K562 (cell line): ENCODE measurements around the gene MFN1. TPM values are rescaled to one million over a fixed set of nuclear protein-coding genes. Genes with fewer than 3 reads are reported as not detected.
A peak's percentile ranks its signal among the peaks of the same experiment; 100 is the strongest.

ENCODE experiments used
- CHD1 ChIP-seq: fragments of 200-600 bp; sonication (generic); IDR thresholded peaks from one replicate; pipeline ENCODE4 v1.6.1; 2012; ENCODE audit warnings: mild to moderate bottlenecking, moderate library complexity, low read length, inconsistent platforms
- CSDE1 ChIP-seq, 2 experiments: fragments of 450-650 bp; IDR thresholded peaks; 2 replicates each; pipeline ENCODE4 v1.6.1; 2016; ENCODE audit warnings: mild to moderate bottlenecking in 1 of 2
- ETV6 ChIP-seq, 3 experiments: fragments of 150-350 bp in 1 of 3; sonication (generic) in 1 of 3; formaldehyde crosslinking in 1 of 3; IDR thresholded peaks; 2 replicates each; pipeline versions ENCODE4 v1.6.1 to v1.8.0; 2014 to 2022; ENCODE audit warnings: borderline replicate concordance in 2 of 3, low read depth in 2 of 3, antibody characterized with exemption in 1 of 3, low read length in 1 of 3, mild to moderate bottlenecking in 1 of 3, missing genetic modification reagents in 1 of 3
- HMGN3 ChIP-seq: IDR thresholded peaks from 2 replicates; pipeline ENCODE4 v1.6.1; 2011; ENCODE audit warnings: borderline replicate concordance, low read depth, mild to moderate bottlenecking, mixed read lengths, low read length; ENCODE audit not compliant: insufficient read length; ENCODE audit errors: extremely low read depth
- MED1 ChIP-seq: sonication (generic); formaldehyde crosslinking; IDR thresholded peaks from 2 replicates; pipeline ENCODE4 v1.8.1; 2023; ENCODE audit warnings: missing genetic modification reagents, borderline replicate concordance
- STAG1 ChIP-seq: sonication (generic); formaldehyde crosslinking; IDR thresholded peaks from 2 replicates; pipeline ENCODE4 v1.5.0; 2020; ENCODE audit warnings: missing genetic modification reagents, borderline replicate concordance
- XRCC4 ChIP-seq: IDR thresholded peaks from one replicate; pipeline ENCODE4 v1.6.1; 2011; ENCODE audit not compliant: insufficient read depth, insufficient read length; ENCODE audit errors: extremely low read depth
- ZNF444 ChIP-seq: fragments of 250-450 bp; sonication (Bioruptor Pico); IDR thresholded peaks from 2 replicates; pipeline ENCODE4 v1.4.0; 2020; ENCODE audit warnings: mild to moderate bottlenecking, moderate library complexity
- ZNF586 ChIP-seq: fragments of 450-650 bp; formaldehyde crosslinking; conservative IDR thresholded peaks from 2 replicates; pipeline ENCODE4 v1.4.0; 2020; ENCODE audit warnings: mild to moderate bottlenecking, moderate library complexity
- polyA plus RNA-seq, 8 experiments: library from polyadenylated mRNA; depleted of rRNA in 4 of 8; stranded (reverse) in 5 of 8; unstranded in 3 of 8; fragments of >200 nt; fragmentation: Nextera tagmentation in 2 of 8; fragmentation: Illumina TruSeq in 1 of 8; extraction: Ambion mirVana in 2 of 8; extraction: Trizol in 1 of 8; gene quantifications; 2 replicates each; pipeline versions ENCODE4 v1.2.1 to v1.2.3, GENCODE V29; 2011 to 2014; ENCODE audit warnings: inconsistent platforms in 1 of 8, missing spikeins in 1 of 8
- total RNA-seq, 7 experiments: library from RNA; depleted of rRNA in 6 of 7; stranded (reverse); fragments of >200 nt in 6 of 7; fragmentation: Illumina TruSeq in 2 of 7; extraction: Trizol in 2 of 7; gene quantifications; 2 replicates each; pipeline versions ENCODE4 v1.2.1 to v1.2.3, GENCODE V29; 2011 to 2021; ENCODE audit warnings: low replicate concordance in 1 of 7
- TF ChIP-seq, protein P1 (sequence below): fragments of 250-450 bp; sonication (Bioruptor Pico); IDR thresholded peaks from 2 replicates; pipeline ENCODE4 v1.4.0; 2020; ENCODE audit warnings: mild to moderate bottlenecking, moderate library complexity, borderline replicate concordance
- TF ChIP-seq, protein P2 (sequence below): sonication (generic); formaldehyde crosslinking; IDR thresholded peaks from 2 replicates; pipeline ENCODE4 v1.8.0; 2022; ENCODE audit warnings: mild to moderate bottlenecking, missing genetic modification reagents
- TF ChIP-seq, protein P3 (sequence below): sonication (generic); formaldehyde crosslinking; IDR thresholded peaks from 2 replicates; pipeline ENCODE4 v1.9.0; 2022; ENCODE audit warnings: mild to moderate bottlenecking, missing genetic modification reagents
- TF ChIP-seq, protein P4 (sequence below): fragments of 450-650 bp; IDR thresholded peaks from 2 replicates; pipeline ENCODE4 v1.7.1; 2018; ENCODE audit warnings: mild to moderate bottlenecking, low read depth; ENCODE audit not compliant: partially characterized antibody

The MFN1 gene
- total and polyA plus RNA-seq, 9 of the 15 experiments (the other 6 are each of a cell fraction or from before 2014, with no cell fraction given), result 10.5 to 42.7 (median 22.6) TPM

DNA sequence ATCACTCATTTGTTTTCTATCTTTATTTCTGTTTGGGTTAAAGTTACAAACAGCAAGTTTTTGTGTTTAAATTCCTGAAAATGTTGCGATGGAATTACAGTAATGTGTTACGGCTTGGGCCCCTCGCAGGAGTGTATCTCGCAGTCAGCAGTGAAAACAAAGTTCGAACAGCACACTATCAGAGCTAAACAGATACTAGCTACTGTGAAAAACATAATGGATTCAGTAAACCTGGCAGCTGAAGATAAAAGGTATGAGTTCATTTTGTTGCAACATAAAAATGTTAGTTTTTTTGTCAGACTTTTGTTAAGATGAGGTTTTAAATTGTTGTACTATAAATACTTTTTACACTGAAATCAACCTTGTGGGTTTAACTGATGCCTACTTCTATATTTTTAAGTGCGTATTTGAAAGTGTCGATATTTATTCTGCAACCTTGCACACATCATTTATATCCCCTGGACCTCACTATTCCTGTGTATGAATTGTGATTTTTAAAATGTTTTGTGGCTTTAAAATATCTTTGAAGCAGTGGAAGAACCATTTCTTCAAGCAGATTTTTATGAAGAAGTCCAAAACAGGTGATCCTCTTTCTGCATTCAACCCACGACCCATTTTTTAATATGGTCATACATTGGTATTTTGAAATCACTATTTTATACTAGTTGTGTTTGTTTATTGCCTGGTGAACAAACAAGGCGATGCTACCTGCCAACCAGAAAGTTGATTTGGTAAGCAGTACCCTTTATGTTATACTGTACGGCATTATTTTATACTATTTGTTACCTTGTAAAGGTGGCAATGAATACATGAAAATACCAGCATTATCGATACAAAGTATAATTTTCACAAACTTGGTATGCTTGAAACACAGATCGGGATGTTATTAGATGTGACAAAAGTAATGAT, 27.8 kb downstream of the MFN1 start (continued):
- TF ChIP-seq, protein P1, sequence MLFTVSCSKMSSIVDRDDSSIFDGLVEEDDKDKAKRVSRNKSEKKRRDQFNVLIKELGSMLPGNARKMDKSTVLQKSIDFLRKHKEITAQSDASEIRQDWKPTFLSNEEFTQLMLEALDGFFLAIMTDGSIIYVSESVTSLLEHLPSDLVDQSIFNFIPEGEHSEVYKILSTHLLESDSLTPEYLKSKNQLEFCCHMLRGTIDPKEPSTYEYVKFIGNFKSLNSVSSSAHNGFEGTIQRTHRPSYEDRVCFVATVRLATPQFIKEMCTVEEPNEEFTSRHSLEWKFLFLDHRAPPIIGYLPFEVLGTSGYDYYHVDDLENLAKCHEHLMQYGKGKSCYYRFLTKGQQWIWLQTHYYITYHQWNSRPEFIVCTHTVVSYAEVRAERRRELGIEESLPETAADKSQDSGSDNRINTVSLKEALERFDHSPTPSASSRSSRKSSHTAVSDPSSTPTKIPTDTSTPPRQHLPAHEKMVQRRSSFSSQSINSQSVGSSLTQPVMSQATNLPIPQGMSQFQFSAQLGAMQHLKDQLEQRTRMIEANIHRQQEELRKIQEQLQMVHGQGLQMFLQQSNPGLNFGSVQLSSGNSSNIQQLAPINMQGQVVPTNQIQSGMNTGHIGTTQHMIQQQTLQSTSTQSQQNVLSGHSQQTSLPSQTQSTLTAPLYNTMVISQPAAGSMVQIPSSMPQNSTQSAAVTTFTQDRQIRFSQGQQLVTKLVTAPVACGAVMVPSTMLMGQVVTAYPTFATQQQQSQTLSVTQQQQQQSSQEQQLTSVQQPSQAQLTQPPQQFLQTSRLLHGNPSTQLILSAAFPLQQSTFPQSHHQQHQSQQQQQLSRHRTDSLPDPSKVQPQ, result no peak
- TF ChIP-seq, protein P2, sequence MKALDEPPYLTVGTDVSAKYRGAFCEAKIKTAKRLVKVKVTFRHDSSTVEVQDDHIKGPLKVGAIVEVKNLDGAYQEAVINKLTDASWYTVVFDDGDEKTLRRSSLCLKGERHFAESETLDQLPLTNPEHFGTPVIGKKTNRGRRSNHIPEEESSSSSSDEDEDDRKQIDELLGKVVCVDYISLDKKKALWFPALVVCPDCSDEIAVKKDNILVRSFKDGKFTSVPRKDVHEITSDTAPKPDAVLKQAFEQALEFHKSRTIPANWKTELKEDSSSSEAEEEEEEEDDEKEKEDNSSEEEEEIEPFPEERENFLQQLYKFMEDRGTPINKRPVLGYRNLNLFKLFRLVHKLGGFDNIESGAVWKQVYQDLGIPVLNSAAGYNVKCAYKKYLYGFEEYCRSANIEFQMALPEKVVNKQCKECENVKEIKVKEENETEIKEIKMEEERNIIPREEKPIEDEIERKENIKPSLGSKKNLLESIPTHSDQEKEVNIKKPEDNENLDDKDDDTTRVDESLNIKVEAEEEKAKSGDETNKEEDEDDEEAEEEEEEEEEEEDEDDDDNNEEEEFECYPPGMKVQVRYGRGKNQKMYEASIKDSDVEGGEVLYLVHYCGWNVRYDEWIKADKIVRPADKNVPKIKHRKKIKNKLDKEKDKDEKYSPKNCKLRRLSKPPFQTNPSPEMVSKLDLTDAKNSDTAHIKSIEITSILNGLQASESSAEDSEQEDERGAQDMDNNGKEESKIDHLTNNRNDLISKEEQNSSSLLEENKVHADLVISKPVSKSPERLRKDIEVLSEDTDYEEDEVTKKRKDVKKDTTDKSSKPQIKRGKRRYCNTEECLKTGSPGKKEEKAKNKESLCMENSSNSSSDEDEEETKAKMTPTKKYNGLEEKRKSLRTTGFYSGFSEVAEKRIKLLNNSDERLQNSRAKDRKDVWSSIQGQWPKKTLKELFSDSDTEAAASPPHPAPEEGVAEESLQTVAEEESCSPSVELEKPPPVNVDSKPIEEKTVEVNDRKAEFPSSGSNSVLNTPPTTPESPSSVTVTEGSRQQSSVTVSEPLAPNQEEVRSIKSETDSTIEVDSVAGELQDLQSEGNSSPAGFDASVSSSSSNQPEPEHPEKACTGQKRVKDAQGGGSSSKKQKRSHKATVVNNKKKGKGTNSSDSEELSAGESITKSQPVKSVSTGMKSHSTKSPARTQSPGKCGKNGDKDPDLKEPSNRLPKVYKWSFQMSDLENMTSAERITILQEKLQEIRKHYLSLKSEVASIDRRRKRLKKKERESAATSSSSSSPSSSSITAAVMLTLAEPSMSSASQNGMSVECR (CRISPR knock-in tag), result no peak
- TF ChIP-seq HMGN3, result peak; percentile 70
- TF ChIP-seq ZNF586 (CRISPR knock-in tag), result no peak
- TF ChIP-seq MED1 (CRISPR knock-in tag), result no peak
- TF ChIP-seq CSDE1 (IDR thresholded peaks at IDR 0.05), result no peak
- no peak for TF ChIP-seq XRCC4
- TF ChIP-seq CHD1, result no peak
- TF ChIP-seq, protein P3, sequence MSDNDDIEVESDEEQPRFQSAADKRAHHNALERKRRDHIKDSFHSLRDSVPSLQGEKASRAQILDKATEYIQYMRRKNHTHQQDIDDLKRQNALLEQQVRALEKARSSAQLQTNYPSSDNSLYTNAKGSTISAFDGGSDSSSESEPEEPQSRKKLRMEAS, result no peak
- TF ChIP-seq STAG1 (CRISPR knock-in tag), result no peak
- TF ChIP-seq, protein P4, sequence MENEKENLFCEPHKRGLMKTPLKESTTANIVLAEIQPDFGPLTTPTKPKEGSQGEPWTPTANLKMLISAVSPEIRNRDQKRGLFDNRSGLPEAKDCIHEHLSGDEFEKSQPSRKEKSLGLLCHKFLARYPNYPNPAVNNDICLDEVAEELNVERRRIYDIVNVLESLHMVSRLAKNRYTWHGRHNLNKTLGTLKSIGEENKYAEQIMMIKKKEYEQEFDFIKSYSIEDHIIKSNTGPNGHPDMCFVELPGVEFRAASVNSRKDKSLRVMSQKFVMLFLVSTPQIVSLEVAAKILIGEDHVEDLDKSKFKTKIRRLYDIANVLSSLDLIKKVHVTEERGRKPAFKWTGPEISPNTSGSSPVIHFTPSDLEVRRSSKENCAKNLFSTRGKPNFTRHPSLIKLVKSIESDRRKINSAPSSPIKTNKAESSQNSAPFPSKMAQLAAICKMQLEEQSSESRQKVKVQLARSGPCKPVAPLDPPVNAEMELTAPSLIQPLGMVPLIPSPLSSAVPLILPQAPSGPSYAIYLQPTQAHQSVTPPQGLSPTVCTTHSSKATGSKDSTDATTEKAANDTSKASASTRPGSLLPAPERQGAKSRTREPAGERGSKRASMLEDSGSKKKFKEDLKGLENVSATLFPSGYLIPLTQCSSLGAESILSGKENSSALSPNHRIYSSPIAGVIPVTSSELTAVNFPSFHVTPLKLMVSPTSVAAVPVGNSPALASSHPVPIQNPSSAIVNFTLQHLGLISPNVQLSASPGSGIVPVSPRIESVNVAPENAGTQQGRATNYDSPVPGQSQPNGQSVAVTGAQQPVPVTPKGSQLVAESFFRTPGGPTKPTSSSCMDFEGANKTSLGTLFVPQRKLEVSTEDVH, result no peak
- no peak for TF ChIP-seq ZNF444 (CRISPR knock-in tag)
- TF ChIP-seq ETV6 (IDR thresholded peaks at IDR 0.05; ENCODE audit: borderline replicate concordance in 1 of 2, low read depth in 2 of 2, low read length in 1 of 2), result no peak
- TF ChIP-seq ETV6 (CRISPR knock-in tag; IDR thresholded peaks at IDR 0.05; ENCODE audit: borderline replicate concordance), result no peak
